AG09309 (cell line): ENCODE data around the gene KIAA0753.

Experiments used
- DNase-seq: peaks from one replicate; pipeline ENCODE4 v3.0.0-alpha.2; 2010; ENCODE audit warnings: low read depth
- H3K4me3 ChIP-seq: 2 replicates; pipeline ENCODE4 v1.5.1; 2011; ENCODE audit warnings: mild to moderate bottlenecking, low read depth, low read length, moderate library complexity; ENCODE audit not compliant: control insufficient read depth
- TF ChIP-seq, protein P1 (sequence below): IDR thresholded peaks from 2 replicates; pipeline ENCODE4 v1.5.1; 2011; ENCODE audit warnings: mild to moderate bottlenecking, low read depth, low read length, inconsistent platforms; ENCODE audit not compliant: insufficient read depth, control insufficient read depth; ENCODE audit errors: missing control alignments

The KIAA0753 gene

DNA sequence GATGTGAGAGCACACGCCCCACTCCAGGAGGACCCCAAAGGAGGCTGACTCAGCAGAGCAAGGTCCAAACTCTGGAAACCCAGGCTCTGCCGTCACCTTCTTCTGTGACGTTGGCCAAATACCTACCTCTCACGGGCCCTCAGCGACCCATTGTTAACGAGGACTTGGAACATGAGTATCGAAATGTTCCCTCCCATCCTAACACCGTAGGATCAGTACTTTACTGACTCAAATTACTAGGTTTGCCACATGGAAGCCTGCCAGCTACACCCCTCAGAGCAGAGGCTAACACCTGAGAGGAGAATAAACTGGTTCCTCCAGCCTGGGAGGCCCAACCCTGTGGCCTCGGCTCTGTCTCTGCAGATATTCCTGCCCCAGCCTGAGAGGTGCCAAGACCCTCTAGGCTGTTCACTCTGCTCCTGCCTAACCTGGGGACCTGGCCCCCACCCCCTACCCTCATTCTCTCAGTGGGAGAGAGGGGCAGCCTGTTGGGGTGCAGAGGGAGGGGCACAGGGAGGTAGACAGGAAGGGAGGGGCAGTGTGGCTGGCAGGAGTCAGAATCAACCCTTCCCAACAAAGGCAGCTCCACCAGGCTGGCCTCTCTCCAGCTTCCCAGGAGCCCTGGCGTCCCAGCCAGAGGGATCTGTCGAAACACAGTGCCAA is 88.5 kb downstream of the KIAA0753 start:
- DNase-seq, result no peak
- TF ChIP-seq, protein P1, sequence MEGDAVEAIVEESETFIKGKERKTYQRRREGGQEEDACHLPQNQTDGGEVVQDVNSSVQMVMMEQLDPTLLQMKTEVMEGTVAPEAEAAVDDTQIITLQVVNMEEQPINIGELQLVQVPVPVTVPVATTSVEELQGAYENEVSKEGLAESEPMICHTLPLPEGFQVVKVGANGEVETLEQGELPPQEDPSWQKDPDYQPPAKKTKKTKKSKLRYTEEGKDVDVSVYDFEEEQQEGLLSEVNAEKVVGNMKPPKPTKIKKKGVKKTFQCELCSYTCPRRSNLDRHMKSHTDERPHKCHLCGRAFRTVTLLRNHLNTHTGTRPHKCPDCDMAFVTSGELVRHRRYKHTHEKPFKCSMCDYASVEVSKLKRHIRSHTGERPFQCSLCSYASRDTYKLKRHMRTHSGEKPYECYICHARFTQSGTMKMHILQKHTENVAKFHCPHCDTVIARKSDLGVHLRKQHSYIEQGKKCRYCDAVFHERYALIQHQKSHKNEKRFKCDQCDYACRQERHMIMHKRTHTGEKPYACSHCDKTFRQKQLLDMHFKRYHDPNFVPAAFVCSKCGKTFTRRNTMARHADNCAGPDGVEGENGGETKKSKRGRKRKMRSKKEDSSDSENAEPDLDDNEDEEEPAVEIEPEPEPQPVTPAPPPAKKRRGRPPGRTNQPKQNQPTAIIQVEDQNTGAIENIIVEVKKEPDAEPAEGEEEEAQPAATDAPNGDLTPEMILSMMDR, result no peak
- H3K4me3 ChIP-seq, result no peak overlapping the region

DNA sequence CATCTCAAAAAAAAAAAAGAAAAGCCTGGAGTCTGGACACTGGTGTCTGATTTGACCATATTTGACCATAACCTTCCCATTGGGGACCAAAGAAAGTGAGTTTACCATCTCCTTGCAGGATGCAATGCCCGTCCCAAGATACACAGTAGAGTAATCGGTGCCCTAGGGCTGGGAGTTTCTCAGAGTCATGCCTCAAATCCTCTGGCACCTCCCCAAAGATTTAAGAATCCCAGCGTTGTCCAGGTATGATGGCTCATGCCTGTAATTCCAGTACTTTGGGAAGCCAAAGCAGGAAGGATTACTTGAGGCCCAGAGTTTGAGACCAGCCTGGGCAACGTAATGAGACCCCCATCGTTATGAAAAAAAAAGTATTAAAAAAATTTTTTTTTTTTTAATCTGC is 89.2 kb downstream of the KIAA0753 start:
- TF ChIP-seq, protein P1, result no peak
- H3K4me3 ChIP-seq, result no peak overlapping the region
- no peak for DNase-seq

DNA sequence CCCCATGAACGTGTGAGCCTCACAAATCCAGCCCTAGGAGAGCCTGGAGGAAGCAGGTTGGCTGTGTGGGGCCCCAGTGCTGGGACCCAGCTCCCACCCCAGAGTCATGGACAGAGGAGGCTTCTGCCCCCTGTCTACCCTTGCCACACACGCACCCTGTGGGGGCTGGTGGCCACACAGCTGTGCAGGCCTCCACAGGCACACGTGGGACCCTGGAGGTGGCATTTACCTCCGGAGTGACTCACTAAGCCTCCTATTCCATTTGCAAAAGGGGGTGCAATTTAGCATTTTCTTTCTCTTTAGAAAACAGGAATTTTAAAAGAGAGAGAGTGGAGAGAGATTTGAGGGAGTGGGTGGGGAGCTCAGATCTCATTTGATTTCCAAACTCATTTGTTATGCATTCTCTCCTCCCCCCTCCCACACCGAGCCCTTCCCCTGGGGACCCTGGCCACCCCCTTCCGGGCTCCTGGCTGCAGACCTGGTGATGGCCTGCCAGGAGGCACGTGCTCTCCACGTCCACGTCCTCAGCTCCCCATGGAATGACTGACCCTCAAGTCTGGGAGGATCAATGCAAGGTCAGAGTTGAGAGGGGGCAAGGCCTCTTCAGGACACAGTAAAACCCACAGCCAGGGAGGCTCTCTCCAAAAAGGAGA is 91.0 kb downstream of the KIAA0753 start:
- TF ChIP-seq, protein P1, result no peak
- DNase-seq, result no peak
- no peak overlapping the region for H3K4me3 ChIP-seq

DNA sequence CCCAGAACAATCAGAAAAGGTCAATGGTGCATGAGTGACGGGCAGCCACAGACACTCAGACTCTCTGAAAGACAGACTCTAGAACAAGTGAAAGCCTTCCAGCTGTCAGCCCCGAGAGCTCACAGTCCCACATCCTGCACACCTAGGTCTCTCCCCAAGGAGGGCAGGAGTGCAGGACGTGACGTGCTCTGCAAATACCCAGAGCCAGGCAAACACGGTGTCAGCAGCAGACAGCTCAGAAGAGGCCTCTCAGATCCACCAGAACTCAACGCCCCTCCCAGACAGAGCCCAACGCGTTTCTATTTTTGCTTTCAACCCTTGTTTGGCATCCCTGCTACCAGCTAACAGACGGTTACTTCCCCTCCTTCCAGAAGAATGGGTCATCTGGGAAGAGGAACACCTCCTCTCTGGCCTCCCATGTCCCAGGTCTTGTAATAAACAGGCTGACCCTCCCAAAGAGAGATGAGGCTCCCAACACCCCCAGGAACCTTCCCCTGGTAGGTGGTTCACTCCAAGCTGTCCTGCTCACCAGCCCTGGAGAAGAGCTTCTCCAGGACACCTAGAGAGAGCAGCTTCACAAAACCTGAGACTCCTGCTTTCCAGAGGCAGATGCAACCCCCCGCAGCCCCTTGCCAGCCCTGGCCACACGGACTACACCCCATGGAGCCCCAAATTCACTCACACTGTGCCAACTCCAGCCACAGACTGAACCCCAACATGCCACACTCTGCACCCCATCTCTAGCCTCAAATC is 91.8 kb downstream of the KIAA0753 start:
- H3K4me3 ChIP-seq, result no peak overlapping the region
- DNase-seq, result no peak
- TF ChIP-seq, protein P1, result no peak

- TF ChIP-seq, protein P1, result no peak
- no peak overlapping the region for H3K4me3 ChIP-seq
- no peak for DNase-seq
Measured at GRCh38 chr17:6548034-6548433, 92.5 kb downstream of the KIAA0753 start.

- DNase-seq, result no peak
- TF ChIP-seq, protein P1, result no peak
- H3K4me3 ChIP-seq, result no peak overlapping the region
Measured at GRCh38 chr17:6547336-6547735, 93.2 kb downstream of the KIAA0753 start.
